Lung (tissue), 12 donors: ENCODE data around the gene SYNE4. TPM values are rescaled to one million over a fixed set of nuclear protein-coding genes. Genes with fewer than 3 reads are reported as not detected.

Experiments
- ATAC-seq: fragments of 200-7000 bp; cut with Tn5 transposase; one replicate; pipeline ENCODE4 v1.9.1; 2020; ENCODE audit warnings: moderate number of reproducible peaks; ENCODE audit not compliant: insufficient read depth, low FRiP score
- DNase-seq, 3 donors: peaks; one replicate each; pipeline ENCODE4 v3.0.0-alpha.2; 2013 to 2017
- H3K27ac ChIP-seq, 2 donors: one replicate each; pipeline ENCODE4 v1.5.1; 2013; ENCODE audit warnings: mild to moderate bottlenecking in 2 of 2, moderate library complexity in 2 of 2, control low read depth in 1 of 2, inconsistent platforms in 1 of 2, low read depth in 1 of 2, low read length in 1 of 2
- H3K27me3 ChIP-seq, 3 donors: one replicate each; pipeline ENCODE4 v1.5.1; 2013; ENCODE audit warnings: low read length in 2 of 3; ENCODE audit not compliant: control insufficient read depth in 3 of 3, insufficient read depth in 3 of 3
- H3K36me3 ChIP-seq, 4 donors: one replicate each; pipeline ENCODE4 v1.5.1; 2013; ENCODE audit warnings: low read length in 4 of 4, mild to moderate bottlenecking in 1 of 4, moderate library complexity in 1 of 4; ENCODE audit not compliant: control insufficient read depth in 4 of 4, insufficient read depth in 4 of 4
- H3K4me1 ChIP-seq, 5 donors: one replicate each; pipeline ENCODE4 v1.5.1; 2013; ENCODE audit warnings: low read length in 5 of 5, mild to moderate bottlenecking in 2 of 5, moderate library complexity in 1 of 5; ENCODE audit not compliant: control insufficient read depth in 5 of 5, insufficient read depth in 5 of 5
- H3K4me3 ChIP-seq: one replicate; pipeline ENCODE4 v1.5.1; 2013; ENCODE audit warnings: mild to moderate bottlenecking, control low read depth, moderate library complexity
- H3K9ac ChIP-seq, 2 donors: one replicate each; pipeline ENCODE4 v1.5.1; 2013; ENCODE audit warnings: low read length in 2 of 2, control low read depth in 1 of 2; ENCODE audit not compliant: insufficient read depth in 1 of 2
- H3K9me3 ChIP-seq, 4 donors: one replicate each; pipeline ENCODE4 v1.5.1; 2013; ENCODE audit warnings: low read length in 3 of 4, mild to moderate bottlenecking in 1 of 4, moderate library complexity in 1 of 4; ENCODE audit not compliant: control insufficient read depth in 4 of 4, insufficient read depth in 3 of 4
- WGBS, 2 donors: extraction: QIAGEN DNeasy Blood & Tissue Kit; methylation state at CpG; one replicate each; pipeline ENCODE4 v1.1.7; 2013; 5-methylcytosine and 5-hydroxymethylcytosine counted together
- polyA plus RNA-seq, 2 donors: library from polyadenylated mRNA; stranded (reverse); fragments of 200-250 nt; gene quantifications; one replicate each; pipeline ENCODE4 v1.2.1, GENCODE V29; 2013
- total RNA-seq, 2 donors: library from RNA; depleted of rRNA in 1 of 2; stranded (reverse); fragments of >200 nt in 1 of 2; gene quantifications; one replicate each; pipeline ENCODE4 v1.2.1, GENCODE V29; 2014 to 2021
- TF ChIP-seq, protein P1 (sequence below): IDR thresholded peaks from 2 replicates; pipeline ENCODE4 v1.5.1; 2012; ENCODE audit warnings: mild to moderate bottlenecking; ENCODE audit errors: control extremely low read depth, extremely low read depth
- donor health status: control.
- donor health status: control.
- donor health status: Bipolar disorder and iron deficiency.
- donor health status: healthy.
- donor health status: DM: yes; HTN: yes; CAD: no.

SYNE4 gene
- total and polyA plus RNA-seq, 4 donors, result 8.0 to 19.2 (median 11.6) TPM

DNA sequence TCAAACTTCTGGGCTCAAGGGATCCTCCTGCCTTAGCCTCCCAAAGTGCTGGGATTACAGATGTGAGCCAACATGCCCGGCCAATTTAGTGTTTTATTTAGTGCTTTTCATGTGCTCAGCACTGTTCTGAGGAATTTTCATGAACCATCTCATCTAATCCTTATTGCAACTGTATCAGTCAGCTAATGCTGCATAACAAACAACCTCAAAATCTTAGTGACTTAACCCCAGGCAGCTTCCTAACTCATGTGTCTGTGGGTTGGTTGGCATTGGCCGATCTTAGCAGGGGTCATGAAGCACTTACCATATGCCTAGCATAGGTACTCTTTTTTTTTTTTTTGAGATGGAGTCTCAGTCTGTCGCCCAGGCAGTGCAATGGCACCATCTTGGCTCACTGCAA lies 19.8 kb downstream of the SYNE4 start:
- no peak overlapping the region for H3K9ac ChIP-seq
- no peaks in the 10 kb centered on the region for H3K4me1 ChIP-seq
- ATAC-seq (no peak), DNase-seq (no peak)
- H3K36me3 ChIP-seq, result no peaks in the 10 kb centered on the region
- H3K9me3 ChIP-seq, result peaks cover 0 to 5% (median 0%) of the 10 kb centered on the region in 4 donors
- H3K27me3 ChIP-seq, result peaks cover 7 to 35% (median 13%) of the 10 kb centered on the region in 3 donors
- no peak overlapping the region for H3K4me3 ChIP-seq
- no peak overlapping the region for H3K27ac ChIP-seq
- 92 to 97% methylated on average over 3 of the region's 3 CpGs for WGBS, 2 donors
- TF ChIP-seq, protein P1, sequence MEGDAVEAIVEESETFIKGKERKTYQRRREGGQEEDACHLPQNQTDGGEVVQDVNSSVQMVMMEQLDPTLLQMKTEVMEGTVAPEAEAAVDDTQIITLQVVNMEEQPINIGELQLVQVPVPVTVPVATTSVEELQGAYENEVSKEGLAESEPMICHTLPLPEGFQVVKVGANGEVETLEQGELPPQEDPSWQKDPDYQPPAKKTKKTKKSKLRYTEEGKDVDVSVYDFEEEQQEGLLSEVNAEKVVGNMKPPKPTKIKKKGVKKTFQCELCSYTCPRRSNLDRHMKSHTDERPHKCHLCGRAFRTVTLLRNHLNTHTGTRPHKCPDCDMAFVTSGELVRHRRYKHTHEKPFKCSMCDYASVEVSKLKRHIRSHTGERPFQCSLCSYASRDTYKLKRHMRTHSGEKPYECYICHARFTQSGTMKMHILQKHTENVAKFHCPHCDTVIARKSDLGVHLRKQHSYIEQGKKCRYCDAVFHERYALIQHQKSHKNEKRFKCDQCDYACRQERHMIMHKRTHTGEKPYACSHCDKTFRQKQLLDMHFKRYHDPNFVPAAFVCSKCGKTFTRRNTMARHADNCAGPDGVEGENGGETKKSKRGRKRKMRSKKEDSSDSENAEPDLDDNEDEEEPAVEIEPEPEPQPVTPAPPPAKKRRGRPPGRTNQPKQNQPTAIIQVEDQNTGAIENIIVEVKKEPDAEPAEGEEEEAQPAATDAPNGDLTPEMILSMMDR, result no peak

DNA sequence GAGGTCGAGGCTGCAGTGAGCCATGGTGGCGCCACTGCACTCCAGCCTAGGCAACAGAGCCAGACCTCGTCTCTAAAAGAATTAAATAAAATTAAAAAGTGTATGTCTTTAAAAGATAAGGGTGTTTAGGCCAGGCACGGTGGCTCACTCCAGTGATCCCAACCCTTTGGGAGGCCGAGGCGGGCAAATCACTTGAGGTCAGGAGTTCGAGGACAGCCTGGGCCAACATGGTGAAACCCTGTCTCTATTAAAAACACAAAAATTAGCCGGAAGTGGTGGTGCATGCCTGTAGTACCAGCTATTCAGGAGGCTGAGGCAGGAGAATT lies 21.1 kb downstream of the SYNE4 start:
- no peak overlapping the region for H3K4me3 ChIP-seq
- TF ChIP-seq, protein P1, result no peak
- no peak overlapping the region for H3K27ac ChIP-seq
- H3K36me3 ChIP-seq, result no peaks in the 10 kb centered on the region
- no peak for ATAC-seq
- no peaks in the 10 kb centered on the region for H3K4me1 ChIP-seq
- H3K27me3 ChIP-seq, result peaks cover 7 to 35% (median 13%) of the 10 kb centered on the region in 3 donors
- no peak overlapping the region for H3K9ac ChIP-seq
- WGBS, 2 donors, result 26 to 33% methylated on average over 8 of the region's 8 CpGs
- peaks cover 0 to 5% (median 0%) of the 10 kb centered on the region in 4 donors for H3K9me3 ChIP-seq
- DNase-seq, result no peak

DNA sequence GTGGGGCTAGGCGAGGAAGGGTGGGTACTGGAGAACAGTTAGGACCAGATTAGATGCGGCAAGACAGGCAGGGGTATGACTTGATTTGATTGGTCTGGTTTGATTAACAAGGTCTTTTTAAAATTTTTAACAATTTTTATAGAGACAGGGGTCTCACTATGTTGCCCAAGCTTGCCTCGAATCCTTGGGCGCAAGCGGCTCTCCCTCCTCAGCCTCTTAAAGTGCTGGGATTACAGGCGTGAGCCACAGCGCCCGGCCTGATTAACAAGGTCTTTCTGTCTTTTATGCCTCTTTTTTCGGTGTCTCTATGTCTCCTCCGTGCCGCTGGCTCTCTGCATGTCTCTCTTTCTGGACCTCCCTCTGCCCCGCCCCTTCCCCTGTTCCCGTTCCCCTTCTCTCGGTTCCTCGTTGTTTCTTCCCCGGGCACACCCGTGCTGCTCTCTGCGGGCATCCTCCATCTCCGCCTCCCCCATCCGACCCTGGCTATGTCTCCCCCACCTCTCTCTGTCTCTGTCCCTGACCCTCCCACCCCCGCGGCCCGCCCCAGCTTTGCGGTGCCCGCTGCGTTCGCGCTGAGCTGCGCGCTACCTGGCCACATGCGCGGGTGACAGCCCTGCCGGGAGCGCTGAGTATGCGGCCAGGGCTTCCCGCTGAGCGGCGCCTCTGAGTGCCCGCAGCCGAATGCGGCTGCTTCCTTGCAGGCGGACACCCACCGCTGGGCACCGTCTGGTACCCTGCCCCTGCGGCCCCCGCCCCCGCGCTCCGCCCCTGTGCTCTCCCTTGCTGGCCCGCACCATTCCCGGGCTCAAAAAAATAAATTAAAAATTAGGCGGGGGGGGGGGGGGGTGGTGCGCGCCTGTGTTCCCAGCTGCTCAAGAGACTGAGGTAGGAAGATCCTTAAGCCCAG lies 21.7 kb downstream of the SYNE4 start:
- Histone ChIP-seq H3K9me3 (peaks cover 0 to 5% (median 0%) of the 10 kb centered on the region in 4 donors), H3K27ac (no peak overlapping the region), H3K36me3 (no peaks in the 10 kb centered on the region), H3K9ac (no peak overlapping the region), H3K4me3 (no peak overlapping the region), H3K4me1 (no peaks in the 10 kb centered on the region), H3K27me3 (peaks cover 7 to 35% (median 13%) of the 10 kb centered on the region in 3 donors)
- ATAC-seq (no peak), DNase-seq (no peak)
- WGBS, 2 donors, result 8 to 10% methylated on average over 52 to 54 of the region's 54 CpGs
- TF ChIP-seq, protein P1, result no peak
